HepG2 (cell line): ENCODE results near the gene DYSF. TPM values are rescaled to one million over a fixed set of nuclear protein-coding genes. Genes with fewer than 3 reads are reported as not detected.

Experiments
- ATAC-seq: fragments of 200-7000 bp; cut with Tn5 transposase; 3 replicates; pipeline ENCODE4 v1.9.1; 2020; ENCODE audit warnings: mild to moderate bottlenecking, moderate library complexity
- BruUV-seq: library from RNA; stranded (reverse); fragments of 400-500 nt; replicated peaks from 2 replicates; lab custom pipeline; 2021; lab: Mats Ljungman, UMichigan
- CTCF ChIA-PET: fragments of 300-600 bp; formaldehyde crosslinking; extraction: SDS; loops from one replicate; lab custom pipeline; 2021; ENCODE audit warnings: low total read pairs, inconsistent platforms, low intra/inter-chr PET ratio; lab: Yijun Ruan, JAX
- POLR2A ChIA-PET: fragments of 350-600 bp; sonication (Branson Sonifier 250); formaldehyde crosslinking; loops from one replicate; lab custom pipeline; 2020; ENCODE audit warnings: antibody characterized with exemption, inconsistent platforms; lab: Yijun Ruan, JAX
- DNase-seq: peaks from one replicate; pipeline ENCODE4 v3.0.0-alpha.2; 2015; ENCODE audit warnings: low spot score
- FAIRE-seq: peaks from 3 replicates; lab custom pipeline; 2011; peaks lifted over from hg19 to GRCh38; lab: Jason Lieb, UNC
- H2AFZ ChIP-seq: one replicate; pipeline ENCODE4 v1.6.1; 2011; ENCODE audit warnings: low read length, inconsistent platforms
- H3K27ac ChIP-seq: fragments of 300-600 bp; 3 replicates; pipeline ENCODE4 v1.8.0; 2011; ENCODE audit warnings: mixed run types, mild to moderate bottlenecking, mixed read lengths, low read length, inconsistent platforms; ENCODE audit not compliant: insufficient read depth; ENCODE audit errors: extremely low read length
- H3K27me3 ChIP-seq, 2 experiments: fragments of 200-600 bp in 1 of 2; 2 replicates in 1 of 2; 3 replicates in 1 of 2; pipeline versions ENCODE4 v1.6.0 to v1.8.0; 2011; ENCODE audit warnings: low read length in 2 of 2, mild to moderate bottlenecking in 2 of 2, moderate library complexity in 2 of 2, inconsistent platforms in 1 of 2; ENCODE audit not compliant: insufficient read depth in 2 of 2, control insufficient read depth in 1 of 2
- H3K36me3 ChIP-seq, 2 experiments: fragments of 200-600 bp in 1 of 2; replicated peaks in 1 of 2; 2 replicates in 1 of 2; 3 replicates in 1 of 2; pipeline versions ENCODE4 v1.5.1 to v1.8.0; 2011; ENCODE audit warnings: low read length in 2 of 2, inconsistent platforms in 1 of 2; ENCODE audit not compliant: insufficient read depth in 2 of 2, control insufficient read depth in 1 of 2
- H3K4me1 ChIP-seq: 2 replicates; pipeline ENCODE4 v1.5.1; 2012; ENCODE audit warnings: low read length, inconsistent platforms; ENCODE audit not compliant: insufficient read depth
- H3K4me2 ChIP-seq: 2 replicates; pipeline ENCODE4 v1.6.0; 2011; ENCODE audit warnings: low read depth, low read length, inconsistent platforms
- H3K4me3 ChIP-seq, 3 experiments: fragments of 200-600 bp in 1 of 3; sonication (generic), shearing (Covaris generic) in 1 of 3; replicated peaks in 1 of 3; 2 replicates each; pipeline ENCODE4 v1.5.1; 2011 to 2016; ENCODE audit warnings: low read length in 3 of 3, inconsistent platforms in 2 of 3, low read depth in 2 of 3, mild to moderate bottlenecking in 2 of 3, control low read depth in 1 of 3, mixed read lengths in 1 of 3; ENCODE audit not compliant: insufficient read depth in 1 of 3
- H3K79me2 ChIP-seq: one replicate; pipeline ENCODE4 v1.6.1; 2011; ENCODE audit warnings: low read length, inconsistent platforms; ENCODE audit not compliant: insufficient read depth
- H3K9ac ChIP-seq: 2 replicates; pipeline ENCODE4 v1.6.0; 2011; ENCODE audit warnings: mild to moderate bottlenecking, low read depth, low read length, inconsistent platforms; ENCODE audit not compliant: insufficient read depth
- H3K9me3 ChIP-seq: 2 replicates; pipeline ENCODE4 v1.5.1; 2012; ENCODE audit warnings: mild to moderate bottlenecking, low read length
- H4K20me1 ChIP-seq: 2 replicates; pipeline ENCODE4 v1.6.0; 2011; ENCODE audit warnings: inconsistent platforms, mild to moderate bottlenecking, low read length, moderate library complexity; ENCODE audit not compliant: insufficient read depth
- DMTF1 ChIP-seq: sonication (generic); formaldehyde crosslinking; IDR thresholded peaks from 2 replicates; pipeline ENCODE4 v1.4.0; 2020; ENCODE audit warnings: mild to moderate bottlenecking, missing genetic modification reagents
- IRF2 ChIP-seq: IDR thresholded peaks from 2 replicates; pipeline ENCODE4 v1.6.1; 2018; ENCODE audit warnings: missing genetic modification reagents, missing compliant biosample characterization
- MLX ChIP-seq: IDR thresholded peaks from 2 replicates; pipeline ENCODE4 v1.6.1; 2016
- SALL2 ChIP-seq: sonication (generic); formaldehyde crosslinking; IDR thresholded peaks from 2 replicates; pipeline ENCODE4 v1.8.1; 2023; ENCODE audit warnings: mild to moderate bottlenecking, missing genetic modification reagents, inconsistent platforms
- SIX1 ChIP-seq: sonication (generic); formaldehyde crosslinking; IDR thresholded peaks from 2 replicates; pipeline ENCODE4 v1.4.0; 2020; ENCODE audit warnings: missing genetic modification reagents, borderline replicate concordance
- SP1 ChIP-seq, 2 experiments: fragments of 450-650 bp in 1 of 2; sonication (generic) in 1 of 2; formaldehyde crosslinking in 1 of 2; IDR thresholded peaks; 2 replicates each; pipeline versions ENCODE4 v1.4.0 to v1.6.1; 2016 to 2020; ENCODE audit warnings: missing genetic modification reagents in 1 of 2
- TFDP1 ChIP-seq: IDR thresholded peaks from 2 replicates; pipeline ENCODE4 v1.6.1; 2016; ENCODE audit warnings: missing compliant biosample characterization, missing genetic modification reagents, borderline replicate concordance
- UBTF ChIP-seq: sonication (generic); formaldehyde crosslinking; IDR thresholded peaks from 2 replicates; pipeline ENCODE4 v1.4.0; 2020; ENCODE audit warnings: mild to moderate bottlenecking, missing genetic modification reagents
- ZNF143 ChIP-seq: sonication (generic); formaldehyde crosslinking; IDR thresholded peaks from 2 replicates; pipeline ENCODE4 v1.4.0; 2020; ENCODE audit warnings: missing genetic modification reagents
- ZNF644 ChIP-seq: IDR thresholded peaks from 2 replicates; pipeline ENCODE4 v1.6.1; 2016; ENCODE audit warnings: low read depth
- WGBS: methylation state at CpG from one replicate; pipeline ENCODE4 v1.1.6; 2017; ENCODE audit warnings: low lambda C conversion rate; 5-methylcytosine and 5-hydroxymethylcytosine counted together
- in situ Hi-C: cut with HindIII; loops from 2 replicates; pipeline ENCODE4 v1.10.0; 2017; ENCODE audit warnings: low pct_unique_long_range_greater_than_20kb; ENCODE audit not compliant: extremely low pct_ligation_motif_present
- intact Hi-C: fragments of 100-400 bp; cut with micrococcal nuclease; formaldehyde crosslinking; loops from one replicate; pipeline ENCODE4 v1.10.0; 2022; ENCODE audit not compliant: unreplicated experiment
- polyA plus RNA-seq, 8 experiments: library from polyadenylated mRNA; depleted of rRNA in 3 of 8; stranded (reverse) in 7 of 8; unstranded in 1 of 8; fragments of >200 nt; fragmentation: Illumina TruSeq in 4 of 8; extraction: Trizol in 4 of 8; gene quantifications; 2 replicates each; pipeline versions ENCODE4 v1.2.1 to v1.2.3, GENCODE V29; 2011 to 2016; ENCODE audit warnings: low read depth in 4 of 8, missing spikeins in 1 of 8, mixed read lengths in 1 of 8; ENCODE audit not compliant: insufficient read depth in 1 of 8
- total RNA-seq, 5 experiments: library from RNA; depleted of rRNA; stranded (reverse); fragments of >200 nt; fragmentation: Illumina TruSeq; extraction: Trizol; gene quantifications; 2 replicates each; pipeline ENCODE4 v1.2.3, GENCODE V29; 2016; ENCODE audit warnings: low read depth in 1 of 5

The DYSF gene
- total and polyA plus RNA-seq, 2 of the 13 experiments (the other 11 are each of a cell fraction or from before 2014, with no cell fraction given): 0.15 to 2.4 TPM

GRCh38 chr2:71598526-71598925 is 145.2 kb downstream of the DYSF start (continued):
- TF ChIP-seq IRF2 (CRISPR knock-in tag): no peak
- no peak for TF ChIP-seq SIX1 (CRISPR knock-in tag)
- TF ChIP-seq ZNF143 (CRISPR knock-in tag): no peak

GRCh38 chr2:71599038-71599437 is 145.7 kb downstream of the DYSF start:
- TF ChIP-seq MLX (CRISPR knock-in tag) (no peak), ZNF644 (CRISPR knock-in tag) (no peak), TFDP1 (CRISPR knock-in tag) (no peak), SALL2 (CRISPR knock-in tag) (no peak), UBTF (CRISPR knock-in tag) (no peak), DMTF1 (CRISPR knock-in tag) (no peak), SP1 (IDR thresholded peaks at IDR 0.05) (no peak), SP1 (CRISPR knock-in tag; IDR thresholded peaks at IDR 0.05) (no peak)
- Histone ChIP-seq H3K79me2 (no peaks in the 10 kb centered on the region), H3K4me2 (no peak overlapping the region), H3K4me3 (no peak overlapping the region), H4K20me1 (no peaks in the 10 kb centered on the region), H3K36me3 (no peaks in the 10 kb centered on the region), H3K4me1 (peaks cover 15% of the 10 kb centered on the region; the same call in 1 of the 2 replicates), H3K27me3 (peaks cover 6 to 8% of the 10 kb centered on the region in 2 experiments; a peak in 1 of 5 replicates), H3K9me3 (no peaks in the 10 kb centered on the region), H2AFZ (no peak overlapping the region), H3K27ac (no peak overlapping the region), H3K9ac (no peak overlapping the region)
- no TSS peak for BruUV-seq
- DNase-seq (no peak), FAIRE-seq (no peak), ATAC-seq (no peak)
- ChIA-PET CTCF (no interaction called here), POLR2A (no interaction called here)
- in situ Hi-C loops (no loop called here), intact Hi-C loops (no loop called here)
- WGBS: 33% methylated on average over 8 of the region's 8 CpGs
